SU-DHL-6 (cell line): ENCODE measurements around the gene GRIA3.

ENCODE experiments used
- EZH2phosphoT487 ChIP-seq: fragments of 200-600 bp; sonication (generic), shearing (Covaris generic); conservative IDR thresholded peaks from 2 replicates; pipeline ENCODE4 v1.6.1; 2018; ENCODE audit warnings: mild to moderate bottlenecking, antibody characterized with exemption, low read length, moderate library complexity, mixed read lengths
- TF ChIP-seq, protein P1 (sequence below): fragments of 200-600 bp; sonication (generic); IDR thresholded peaks from one replicate; pipeline ENCODE4 v1.5.1; 2017; ENCODE audit warnings: antibody characterized with exemption, mild to moderate bottlenecking, low read length, moderate library complexity; ENCODE audit not compliant: insufficient read depth, poor library complexity, severe bottlenecking

DNA sequence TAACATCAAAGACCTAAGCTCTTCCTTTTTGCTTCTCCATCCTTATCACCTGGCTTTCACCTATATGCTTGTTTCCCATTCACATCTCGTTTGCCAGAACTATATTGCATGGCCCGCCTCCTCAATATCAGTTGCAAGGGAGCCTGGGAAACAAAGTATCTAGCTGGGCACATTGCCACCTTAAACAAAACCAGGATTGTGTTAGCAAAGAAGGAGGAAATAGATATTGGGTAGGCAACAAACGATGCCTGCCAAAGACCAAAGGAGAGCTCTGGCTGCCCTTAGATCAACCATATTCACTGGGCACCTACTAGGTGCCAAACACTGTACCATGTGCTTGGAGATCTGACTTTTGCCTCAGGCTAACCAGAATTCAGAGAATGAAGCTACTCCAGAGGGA lies 107.5 kb downstream of the GRIA3 start:
- TF ChIP-seq, protein P1, sequence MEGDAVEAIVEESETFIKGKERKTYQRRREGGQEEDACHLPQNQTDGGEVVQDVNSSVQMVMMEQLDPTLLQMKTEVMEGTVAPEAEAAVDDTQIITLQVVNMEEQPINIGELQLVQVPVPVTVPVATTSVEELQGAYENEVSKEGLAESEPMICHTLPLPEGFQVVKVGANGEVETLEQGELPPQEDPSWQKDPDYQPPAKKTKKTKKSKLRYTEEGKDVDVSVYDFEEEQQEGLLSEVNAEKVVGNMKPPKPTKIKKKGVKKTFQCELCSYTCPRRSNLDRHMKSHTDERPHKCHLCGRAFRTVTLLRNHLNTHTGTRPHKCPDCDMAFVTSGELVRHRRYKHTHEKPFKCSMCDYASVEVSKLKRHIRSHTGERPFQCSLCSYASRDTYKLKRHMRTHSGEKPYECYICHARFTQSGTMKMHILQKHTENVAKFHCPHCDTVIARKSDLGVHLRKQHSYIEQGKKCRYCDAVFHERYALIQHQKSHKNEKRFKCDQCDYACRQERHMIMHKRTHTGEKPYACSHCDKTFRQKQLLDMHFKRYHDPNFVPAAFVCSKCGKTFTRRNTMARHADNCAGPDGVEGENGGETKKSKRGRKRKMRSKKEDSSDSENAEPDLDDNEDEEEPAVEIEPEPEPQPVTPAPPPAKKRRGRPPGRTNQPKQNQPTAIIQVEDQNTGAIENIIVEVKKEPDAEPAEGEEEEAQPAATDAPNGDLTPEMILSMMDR = no peak
- no peak for TF ChIP-seq EZH2phosphoT487
